IMR-90 (cell line): ENCODE results near the gene TAGLN2. TPM values are rescaled to one million over a fixed set of nuclear protein-coding genes. Genes with fewer than 3 reads are reported as not detected.

Experiments used
- ATAC-seq: fragments of 200-7000 bp; cut with Tn5 transposase; 2 replicates; pipeline ENCODE4 v1.9.1; 2020; ENCODE audit warnings: low read depth, mild to moderate bottlenecking, moderate library complexity
- BruUV-seq: library from RNA; stranded (reverse); fragments of 400-500 nt; replicated peaks from 2 replicates; lab custom pipeline; 2021; lab: Mats Ljungman, UMichigan
- CTCF ChIA-PET: fragments of 300-600 bp; formaldehyde crosslinking; extraction: SDS; loops from one replicate; lab custom pipeline; 2021; ENCODE audit warnings: antibody characterized with exemption; lab: Yijun Ruan, JAX
- POLR2A ChIA-PET: fragments of 300-600 bp; sonication (Branson Sonifier 250); formaldehyde crosslinking; loops from one replicate; lab custom pipeline; 2022; ENCODE audit warnings: antibody characterized with exemption; ENCODE audit not compliant: unreplicated experiment; lab: Charles Lee
- DNase-seq: peaks from one replicate; pipeline ENCODE4 v3.0.0; 2013
- H2AFZ ChIP-seq: replicated peaks from 2 replicates; pipeline ENCODE3; 2013; ENCODE audit warnings: low read length, mild to moderate bottlenecking; ENCODE audit not compliant: poor library complexity
- H2AK5ac ChIP-seq: 2 replicates; pipeline ENCODE4 v1.6.1; 2013; ENCODE audit warnings: low read depth, low read length, inconsistent platforms
- H2AK9ac ChIP-seq: replicated peaks from 2 replicates; pipeline ENCODE3; 2013; ENCODE audit warnings: mild to moderate bottlenecking, low read depth, low read length, moderate library complexity; ENCODE audit not compliant: poor library complexity
- H2BK120ac ChIP-seq: 2 replicates; pipeline ENCODE4 v1.6.1; 2013; ENCODE audit warnings: low read depth, low read length, inconsistent platforms
- H2BK15ac ChIP-seq: 3 replicates; pipeline ENCODE4 v1.6.1; 2013; ENCODE audit warnings: low read depth, low read length, inconsistent platforms
- H2BK20ac ChIP-seq: 2 replicates; pipeline ENCODE4 v1.6.1; 2013; ENCODE audit warnings: low read depth, mild to moderate bottlenecking, inconsistent platforms, low read length, moderate library complexity
- H2BK5ac ChIP-seq: 2 replicates; pipeline ENCODE4 v1.6.1; 2013; ENCODE audit warnings: mild to moderate bottlenecking, low read depth, low read length, inconsistent platforms; ENCODE audit not compliant: poor library complexity, severe bottlenecking
- H3K14ac ChIP-seq: replicated peaks from 2 replicates; pipeline ENCODE4 v1.6.1; 2013; ENCODE audit warnings: low read depth, low read length, inconsistent platforms
- H3K18ac ChIP-seq: 2 replicates; pipeline ENCODE4 v1.6.1; 2013; ENCODE audit warnings: low read depth, low read length, control low read depth
- H3K23ac ChIP-seq: 2 replicates; pipeline ENCODE4 v1.6.1; 2013; ENCODE audit warnings: low read depth, low read length, inconsistent platforms
- H3K27ac ChIP-seq: 2 replicates; pipeline ENCODE4 v1.5.1; 2013; ENCODE audit warnings: mild to moderate bottlenecking, control low read depth, low read length; ENCODE audit not compliant: insufficient read depth
- H3K27me3 ChIP-seq: 2 replicates; pipeline ENCODE4 v1.6.1; 2013; ENCODE audit warnings: low read length; ENCODE audit not compliant: control insufficient read depth, insufficient read depth
- H3K36me3 ChIP-seq: 2 replicates; pipeline ENCODE4 v1.6.1; 2013; ENCODE audit warnings: low read length, mixed read lengths; ENCODE audit not compliant: control insufficient read depth, insufficient read depth
- H3K4ac ChIP-seq: 2 replicates; pipeline ENCODE4 v1.6.1; 2013; ENCODE audit warnings: low read depth, low read length, inconsistent platforms
- H3K4me1 ChIP-seq: 2 replicates; pipeline ENCODE4 v1.6.1; 2013; ENCODE audit warnings: low read length, mixed read lengths; ENCODE audit not compliant: control insufficient read depth, insufficient read depth
- H3K4me2 ChIP-seq: 2 replicates; pipeline ENCODE4 v1.6.1; 2013; ENCODE audit warnings: low read depth, mild to moderate bottlenecking, control low read depth, low read length, moderate library complexity
- H3K4me3 ChIP-seq: 2 replicates; pipeline ENCODE4 v1.5.1; 2013; ENCODE audit warnings: low read depth, mild to moderate bottlenecking, control low read depth, low read length, moderate library complexity; ENCODE audit not compliant: insufficient read depth
- H3K56ac ChIP-seq: 2 replicates; pipeline ENCODE4 v1.6.1; 2013; ENCODE audit warnings: low read length, inconsistent platforms; ENCODE audit not compliant: insufficient read depth; ENCODE audit errors: extremely low read depth
- H3K79me1 ChIP-seq, 2 experiments: 2 replicates each; pipeline ENCODE4 v1.6.1; 2013; ENCODE audit warnings: low read length in 2 of 2, inconsistent platforms in 1 of 2, low read depth in 1 of 2
- H3K9ac ChIP-seq: 2 replicates; pipeline ENCODE4 v1.6.1; 2013; ENCODE audit warnings: low read depth, low read length, control low read depth
- H3K9me1 ChIP-seq: 2 replicates; pipeline ENCODE4 v1.6.1; 2013; ENCODE audit warnings: low read length, inconsistent platforms; ENCODE audit not compliant: insufficient read depth
- H3K9me3 ChIP-seq: 2 replicates; pipeline ENCODE4 v1.6.1; 2013; ENCODE audit warnings: low read length; ENCODE audit not compliant: control insufficient read depth, insufficient read depth
- H4K20me1 ChIP-seq: 2 replicates; pipeline ENCODE4 v1.6.1; 2013; ENCODE audit warnings: low read length, inconsistent platforms; ENCODE audit not compliant: insufficient read depth
- H4K5ac ChIP-seq: 2 replicates; pipeline ENCODE4 v1.6.1; 2013; ENCODE audit warnings: mild to moderate bottlenecking, low read depth, low read length, control low read depth
- H4K8ac ChIP-seq, 2 experiments: 2 replicates each; pipeline ENCODE4 v1.6.1; 2013; ENCODE audit warnings: low read depth in 2 of 2, low read length in 2 of 2, control low read depth in 1 of 2, inconsistent platforms in 1 of 2
- H4K91ac ChIP-seq: 2 replicates; pipeline ENCODE4 v1.6.1; 2013; ENCODE audit warnings: low read depth, low read length, inconsistent platforms; ENCODE audit not compliant: insufficient read depth
- BHLHE40 ChIP-seq: fragments of 150-350 bp; IDR thresholded peaks from 2 replicates; pipeline ENCODE4 v1.6.1; 2016; ENCODE audit warnings: mild to moderate bottlenecking, low read depth, low read length
- CEBPB ChIP-seq: IDR thresholded peaks from 2 replicates; pipeline ENCODE4 v1.6.1; 2012; ENCODE audit warnings: low read depth, low read length, improper control_type of control experiment
- CHD1 ChIP-seq: IDR thresholded peaks from 2 replicates; pipeline ENCODE4 v1.6.1; 2012; ENCODE audit warnings: low read depth, low read length, improper control_type of control experiment
- CTCF ChIP-seq: conservative IDR thresholded peaks from 2 replicates; pipeline ENCODE4 v1.5.1; 2012; ENCODE audit warnings: mild to moderate bottlenecking, low read depth, low read length, improper control_type of control experiment
- ELK1 ChIP-seq: fragments of 150-350 bp; IDR thresholded peaks from 2 replicates; pipeline ENCODE4 v1.6.1; 2016; ENCODE audit warnings: low read depth, mild to moderate bottlenecking, low read length, moderate library complexity, borderline replicate concordance
- FOS ChIP-seq: fragments of 150-350 bp; IDR thresholded peaks from 2 replicates; pipeline ENCODE4 v1.6.1; 2016; ENCODE audit warnings: low read depth, low read length
- MAFK ChIP-seq: IDR thresholded peaks from 2 replicates; pipeline ENCODE4 v1.6.1; 2012; ENCODE audit warnings: low read depth, low read length, improper control_type of control experiment
- MAZ ChIP-seq: IDR thresholded peaks from 2 replicates; pipeline ENCODE4 v1.6.1; 2012; ENCODE audit warnings: low read depth, mild to moderate bottlenecking, low read length, improper control_type of control experiment, moderate library complexity, borderline replicate concordance
- MXI1 ChIP-seq: IDR thresholded peaks from 2 replicates; pipeline ENCODE4 v1.6.1; 2012; ENCODE audit warnings: low read depth, mild to moderate bottlenecking, low read length, moderate library complexity, borderline replicate concordance
- NFE2L2 ChIP-seq: fragments of 150-350 bp; IDR thresholded peaks from 2 replicates; pipeline ENCODE4 v1.6.1; 2016; ENCODE audit warnings: low read depth, mild to moderate bottlenecking, low read length
- POLR2A ChIP-seq: IDR thresholded peaks from 2 replicates; pipeline ENCODE4 v1.6.1; 2012; ENCODE audit warnings: mild to moderate bottlenecking, low read depth, low read length
- RAD21 ChIP-seq: IDR thresholded peaks from 2 replicates; pipeline ENCODE4 v1.6.1; 2012; ENCODE audit warnings: low read length, improper control_type of control experiment
- RCOR1 ChIP-seq: IDR thresholded peaks from 2 replicates; pipeline ENCODE4 v1.6.1; 2012; ENCODE audit warnings: mild to moderate bottlenecking, low read length, improper control_type of control experiment; ENCODE audit not compliant: insufficient replicate concordance
- RFX5 ChIP-seq: IDR thresholded peaks from 2 replicates; pipeline ENCODE4 v1.8.0; 2012; ENCODE audit warnings: low read depth, mild to moderate bottlenecking, low read length, moderate library complexity
- SMC3 ChIP-seq: fragments of 150-350 bp; IDR thresholded peaks from 2 replicates; pipeline ENCODE4 v1.6.1; 2016; ENCODE audit warnings: low read depth, mild to moderate bottlenecking, antibody characterized with exemption, low read length, moderate library complexity
- USF2 ChIP-seq: fragments of 150-350 bp; IDR thresholded peaks from 2 replicates; pipeline ENCODE4 v1.6.1; 2017; ENCODE audit warnings: mild to moderate bottlenecking, antibody characterized with exemption, low read length, low read depth
- WGBS, 2 experiments: methylation state at CpG; one replicate each; pipeline versions ENCODE4 v1.1.5 to v1.1.7; 2013; ENCODE audit warnings: missing lambda C conversion rate in 2 of 2; ENCODE audit not compliant: insufficient read length in 1 of 2; ENCODE audit errors: extremely low coverage in 2 of 2; 5-methylcytosine and 5-hydroxymethylcytosine counted together
- dilution Hi-C: fragments of 300-500 bp; cut with HindIII; formaldehyde crosslinking; loops from one replicate; pipeline ENCODE4 v1.14.3; 2018; ENCODE audit warnings: low sequenced_read_pairs; ENCODE audit not compliant: unreplicated experiment
- in situ Hi-C: fragments of 300-500 bp; cut with MboI; formaldehyde crosslinking; loops from 3 replicates; pipeline ENCODE4 v1.14.3; 2019; ENCODE audit warnings: low sequenced_read_pairs, inconsistent platforms, mixed read lengths
- intact Hi-C: fragments of 100-400 bp; cut with micrococcal nuclease; formaldehyde crosslinking; loops from 2 replicates; pipeline ENCODE4 v1.10.0; 2022
- polyA plus RNA-seq, 3 experiments: library from polyadenylated mRNA; depleted of rRNA; stranded (reverse); fragments of >200 nt; gene quantifications; 2 replicates each; pipeline ENCODE4 v1.2.3, GENCODE V29; 2012; ENCODE audit warnings: low replicate concordance in 1 of 3
- total RNA-seq: library from RNA; depleted of rRNA; stranded (reverse); fragments of >200 nt; gene quantifications from 2 replicates; pipeline ENCODE4 v1.2.3, GENCODE V29; 2012

TAGLN2 gene
- total and polyA plus RNA-seq, 2 of the 4 experiments (the other 2 are of a cell fraction) = 440 to 634 TPM

- ATAC-seq (no peak), DNase-seq (no peak)
- Histone ChIP-seq H3K56ac (no peak overlapping the region), H3K79me1 (peaks cover 0 to 14% of the 10 kb centered on the region in 2 experiments; a peak in 1 of 4 replicates), H4K20me1 (peaks cover 10% of the 10 kb centered on the region), H2BK20ac (no peak overlapping the region), H3K27ac (no peak overlapping the region), H2BK15ac (no peak overlapping the region), H3K18ac (no peak overlapping the region), H3K14ac (no peak overlapping the region), H4K5ac (no peak overlapping the region), H4K91ac (no peak overlapping the region), H2BK5ac (no peak overlapping the region), H2AK9ac (no peak overlapping the region), H3K9me1 (0 out of 2 replicates have a peak, but pooled peaks cover 3% of the 10 kb centered on the region), H2AK5ac (no peak overlapping the region), H3K4ac (no peak overlapping the region), H3K36me3 (no peaks in the 10 kb centered on the region), H3K4me3 (no peak overlapping the region), H3K9ac (no peak overlapping the region), H3K4me1 (peaks cover 4% of the 10 kb centered on the region), H4K8ac (no peak overlapping the region), H2BK120ac (no peak overlapping the region), H3K9me3 (no peaks in the 10 kb centered on the region), H2AFZ (no peak overlapping the region), H3K23ac (no peak overlapping the region), H3K27me3 (no peaks in the 10 kb centered on the region; the same call in 1 of the 2 replicates), H3K4me2 (no peak overlapping the region)
- WGBS, 2 experiments = 89% methylated on average over 4 of the region's 13 CpGs; no CpG with 5 or more reads in 1 of the 2 experiments
- CTCF ChIA-PET = interaction anchor here (0.6 kb wide), 1 partner anchor 131 kb away, joined by 4 read pairs; no protein-coding TSS in a partner anchor
- intact Hi-C loops (loop anchor here (10.0 kb wide), 1 partner anchor 287 kb away; no protein-coding TSS in a partner anchor), dilution Hi-C loops (no loop called here), in situ Hi-C loops (no loop called here)
- BruUV-seq = no TSS peak
- no peak for TF ChIP-seq RCOR1
- TF ChIP-seq USF2 = no peak
- TF ChIP-seq MAFK = no peak
- TF ChIP-seq RAD21 = no peak
- no peak for TF ChIP-seq ELK1
- no peak for TF ChIP-seq BHLHE40
- no peak for TF ChIP-seq FOS
- TF ChIP-seq CTCF = no peak
- TF ChIP-seq POLR2A = no peak
- no peak for TF ChIP-seq MAZ
- TF ChIP-seq CEBPB = no peak
- TF ChIP-seq SMC3 = no peak
- no peak for TF ChIP-seq NFE2L2
- no peak for TF ChIP-seq MXI1
- no peak for TF ChIP-seq RFX5
- no peak for TF ChIP-seq CHD1
- POLR2A ChIA-PET = no interaction called here
Measured at GRCh38 chr1:159927849-159928431, 2.6 kb upstream of the TAGLN2 start.
